ENCODE results near the gene TBC1D21. TPM values are rescaled to one million over a fixed set of nuclear protein-coding genes. Genes with fewer than 3 reads are reported as not detected.
"Not testable (repeated sequence)": the region's sequence is repeated elsewhere in the genome, so short reads cannot be mapped to it uniquely, and the experiment has no call there.

The TBC1D21 gene
- total RNA-seq, 1 donor from 2014 or later, result not detected

- ATAC-seq (peak; percentile 61), DNase-seq (ENCODE audit: low spot score) (no peak)
These were observed 54.3 kb downstream of the TBC1D21 start for GRCh38 chr15:73927476-73928240.

- ATAC-seq, result no peak
- no peak for DNase-seq (ENCODE audit: low spot score)
These were observed 54.8 kb downstream of the TBC1D21 start for GRCh38 chr15:73928241-73928579.

- ATAC-seq (no peak), DNase-seq (ENCODE audit: low spot score) (no peak)
These were observed 55.7 kb downstream of the TBC1D21 start for GRCh38 chr15:73928971-73929627.

DNA sequence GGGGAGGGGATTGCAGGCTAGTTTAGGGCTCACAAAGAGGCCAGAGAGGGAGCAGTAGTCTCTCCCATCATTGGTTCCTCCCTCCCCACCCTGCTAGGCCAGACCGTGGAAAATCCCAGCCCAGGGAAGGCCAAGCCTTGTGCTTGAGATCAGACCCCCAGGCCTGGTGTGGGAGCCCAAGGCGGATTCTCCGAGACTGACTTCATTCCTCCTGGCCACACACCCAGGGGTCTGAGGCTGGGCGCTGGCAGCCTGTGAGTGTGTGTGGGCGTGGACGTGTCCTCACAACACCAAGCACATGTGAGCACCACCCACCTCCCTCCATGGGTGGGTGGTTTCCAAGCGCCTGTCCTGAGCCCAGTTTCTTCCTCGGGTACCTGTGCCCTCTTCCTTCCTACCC, 57.0 kb downstream of the TBC1D21 start:
- ATAC-seq, result no peak
- DNase-seq (ENCODE audit: low spot score), result no peak

DNA sequence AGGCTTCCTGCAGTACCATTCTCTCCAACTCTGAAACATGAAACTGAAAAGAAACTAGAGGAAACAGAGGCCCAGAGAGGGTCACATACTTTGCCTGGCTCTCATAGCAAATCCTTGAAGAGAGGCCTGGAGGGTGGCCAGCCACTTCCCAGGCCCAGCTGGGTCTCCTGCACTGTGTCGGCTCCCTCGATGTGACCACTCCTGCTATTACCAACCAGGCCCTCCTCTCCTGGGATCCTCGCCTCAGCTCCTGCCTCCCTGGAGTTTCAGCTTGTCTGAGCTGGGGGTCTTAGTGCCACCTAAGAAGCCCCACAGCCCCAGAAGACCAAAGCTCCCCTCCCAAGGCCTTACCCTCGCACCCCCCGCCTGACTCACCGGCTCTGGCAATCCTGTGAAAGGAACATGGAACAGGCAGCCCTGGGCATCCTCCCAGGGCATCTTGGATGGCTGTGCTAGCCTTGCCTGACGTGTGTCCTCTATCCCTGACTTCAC, 57.5 kb downstream of the TBC1D21 start:
- ATAC-seq, result no peak
- DNase-seq (ENCODE audit: low spot score), result no peak

- DNase-seq (ENCODE audit: low spot score) (no peak), ATAC-seq (no peak)
These were observed 58.1 kb downstream of the TBC1D21 start for GRCh38 chr15:73931441-73931840.

- no peak for DNase-seq (ENCODE audit: low spot score)
- no peak for ATAC-seq
These were observed 59.2 kb downstream of the TBC1D21 start for GRCh38 chr15:73932381-73933191.

DNA sequence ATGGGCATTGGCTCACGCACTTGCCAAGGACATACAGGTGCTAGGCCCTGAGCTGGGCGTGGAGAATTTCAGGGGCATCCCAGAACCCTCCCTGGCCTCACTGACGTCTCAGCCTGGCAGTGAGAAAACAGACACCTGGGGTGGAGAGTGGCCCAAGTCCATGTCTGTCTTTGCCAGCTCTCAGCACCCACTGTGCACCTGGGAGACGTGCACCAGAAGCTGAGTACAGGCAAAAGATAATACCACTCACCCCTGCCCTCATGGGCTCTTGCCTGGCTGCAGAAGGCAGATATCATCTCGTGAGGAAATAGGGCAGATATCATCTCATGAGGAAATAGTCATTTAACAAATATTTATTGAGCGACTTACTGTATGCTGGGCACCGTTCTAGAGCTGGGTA, 60.9 kb downstream of the TBC1D21 start:
- ATAC-seq (no peak), DNase-seq (ENCODE audit: low spot score) (no peak)

GRCh38 chr15:73935547-73935946, 62.2 kb downstream of the TBC1D21 start:
- DNase-seq (ENCODE audit: low spot score), result no peak
- no peak for ATAC-seq

DNA sequence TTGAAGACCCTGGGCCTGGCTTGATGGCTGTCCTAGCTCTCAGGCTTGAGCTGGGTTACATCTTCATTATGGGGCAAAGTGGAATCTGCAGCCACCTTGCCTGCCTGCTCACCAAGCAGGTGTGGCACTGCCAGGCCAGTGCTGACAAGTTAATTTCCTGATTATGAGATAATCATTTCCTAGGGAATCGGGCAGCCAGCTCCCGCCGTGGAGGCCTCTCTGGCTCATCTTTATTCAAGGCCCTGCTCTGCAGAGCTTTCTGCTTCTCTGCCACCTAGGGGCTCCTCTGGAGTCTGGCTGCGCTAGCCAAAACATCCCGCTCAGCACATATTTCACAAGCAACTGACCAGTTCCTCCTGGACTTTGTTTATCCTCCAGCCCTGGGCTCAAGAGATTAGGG, 62.8 kb downstream of the TBC1D21 start:
- ATAC-seq (no peak), DNase-seq (ENCODE audit: low spot score) (no peak)

- no peak for ATAC-seq
- DNase-seq (ENCODE audit: low spot score), result no peak
These were observed 63.4 kb downstream of the TBC1D21 start for GRCh38 chr15:73936588-73937290.

DNA sequence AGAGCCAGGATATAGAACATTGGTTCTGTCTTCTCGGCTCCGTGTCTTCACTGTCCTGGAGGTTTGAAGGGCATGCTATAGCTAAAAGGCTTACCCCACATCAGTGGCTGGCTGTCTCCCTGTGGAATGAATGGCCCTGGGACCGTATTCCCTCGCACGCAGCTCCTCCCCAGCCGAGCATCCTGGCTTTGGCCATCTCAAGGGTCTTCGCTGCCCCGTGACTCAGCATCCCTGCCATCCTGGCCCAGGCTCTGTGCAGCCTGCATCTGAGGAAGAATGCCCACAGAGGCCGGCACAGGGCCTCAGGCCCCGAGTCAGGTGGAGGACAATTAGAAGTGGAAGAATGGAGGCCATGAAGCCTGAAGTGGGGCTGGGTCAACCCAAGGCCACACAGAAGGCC, 63.9 kb downstream of the TBC1D21 start:
- DNase-seq (ENCODE audit: low spot score) (no peak), ATAC-seq (no peak)

GRCh38 chr15:73937726-73938125, 64.4 kb downstream of the TBC1D21 start:
- ATAC-seq, result no peak
- DNase-seq (ENCODE audit: low spot score), result no peak

DNA sequence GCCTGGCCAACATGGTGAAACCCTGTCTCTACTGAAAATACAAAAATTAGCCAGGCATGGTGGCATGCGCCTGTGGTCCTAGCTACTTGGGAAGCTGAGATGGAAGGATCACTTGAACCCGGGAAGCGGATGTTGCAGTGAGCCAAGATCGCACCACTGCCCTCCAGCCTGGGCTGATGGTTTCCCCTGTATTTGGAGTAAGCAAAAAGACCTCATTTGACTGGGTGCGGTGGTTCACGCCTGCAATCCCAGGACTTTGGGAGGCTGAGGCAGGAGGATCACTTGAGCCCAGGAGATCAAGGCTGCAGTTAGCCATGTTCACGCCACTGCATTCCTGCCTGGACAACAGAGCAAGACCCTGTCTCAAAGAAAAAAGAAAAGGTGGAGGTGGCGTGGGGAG, 65.2 kb downstream of the TBC1D21 start:
- DNase-seq (ENCODE audit: low spot score); ATAC-seq: not testable (repeated sequence)

Other genes with a start within 250 kb of the TBC1D21 start
- gene NPTN, start 240.2 kb upstream of the TBC1D21 start, total RNA-seq, result 24.2 TPM
- gene CD276, start 189.2 kb upstream of the TBC1D21 start, total RNA-seq, result 20.5 TPM
- 1.4 TPM for gene INSYN1, start 120.2 kb upstream of the TBC1D21 start, total RNA-seq
- 0.75 TPM for gene LOXL1, start 52.9 kb downstream of the TBC1D21 start, total RNA-seq
- 8.1 TPM for gene STOML1, start 118.7 kb downstream of the TBC1D21 start, total RNA-seq
- 15.5 TPM for gene PML, start 121.2 kb downstream of the TBC1D21 start, total RNA-seq
- gene GOLGA6A, start 209.0 kb downstream of the TBC1D21 start, total RNA-seq, result 1.6 TPM

Data from left lobe of liver (tissue), 2 donors.